Measurements from ENCODE around the gene TTC9B. TPM values are rescaled to one million over a fixed set of nuclear protein-coding genes. Genes with fewer than 3 reads are reported as not detected.

Gene TTC9B
- total and polyA plus RNA-seq, 2 of the 13 experiments (the other 11 are each of a cell fraction or from before 2014, with no cell fraction given) = not detected

DNA sequence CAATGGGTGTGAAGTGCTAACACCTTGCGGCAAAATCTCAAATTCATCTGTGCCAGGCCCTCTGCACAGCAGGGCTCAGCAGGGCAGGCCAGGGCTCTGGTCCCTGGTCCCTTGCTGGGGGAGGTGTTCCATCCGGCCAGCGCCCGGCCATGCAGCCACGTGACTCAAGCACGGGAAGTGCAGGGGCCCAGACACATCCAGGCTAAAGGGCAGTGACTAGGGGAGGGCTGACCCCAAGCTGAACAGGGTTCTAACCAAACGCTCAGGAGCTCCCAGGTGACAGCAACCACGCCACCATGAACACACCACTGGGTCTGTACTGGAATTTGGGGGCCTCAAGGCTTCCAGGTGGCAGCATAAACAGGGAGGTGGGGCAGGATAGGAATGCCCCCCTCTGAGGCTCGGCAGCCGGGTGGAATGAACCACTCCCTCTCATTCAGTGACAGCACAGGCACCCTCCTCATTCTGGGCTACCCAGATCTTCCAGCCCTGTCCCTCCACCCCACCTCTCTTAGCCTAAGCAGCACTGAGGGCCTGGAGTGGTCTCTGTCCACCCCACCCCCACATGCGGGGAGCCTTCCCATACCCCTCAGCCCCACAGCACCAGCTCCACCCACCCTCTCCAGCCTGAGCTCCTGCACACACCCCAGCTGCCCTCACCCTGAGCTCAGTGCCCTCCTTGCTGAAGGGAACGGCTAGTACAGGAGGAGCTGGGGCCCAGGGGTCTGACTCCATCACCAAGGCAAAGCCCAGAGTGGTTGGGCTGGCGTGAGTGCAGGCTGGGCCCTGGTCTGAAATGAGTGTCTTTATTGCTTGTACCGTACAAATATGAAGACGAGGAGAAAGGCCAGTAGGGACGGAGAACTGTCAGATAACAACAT, 13.6 kb upstream of the TTC9B start (continued):
- TF ChIP-seq, protein P1, sequence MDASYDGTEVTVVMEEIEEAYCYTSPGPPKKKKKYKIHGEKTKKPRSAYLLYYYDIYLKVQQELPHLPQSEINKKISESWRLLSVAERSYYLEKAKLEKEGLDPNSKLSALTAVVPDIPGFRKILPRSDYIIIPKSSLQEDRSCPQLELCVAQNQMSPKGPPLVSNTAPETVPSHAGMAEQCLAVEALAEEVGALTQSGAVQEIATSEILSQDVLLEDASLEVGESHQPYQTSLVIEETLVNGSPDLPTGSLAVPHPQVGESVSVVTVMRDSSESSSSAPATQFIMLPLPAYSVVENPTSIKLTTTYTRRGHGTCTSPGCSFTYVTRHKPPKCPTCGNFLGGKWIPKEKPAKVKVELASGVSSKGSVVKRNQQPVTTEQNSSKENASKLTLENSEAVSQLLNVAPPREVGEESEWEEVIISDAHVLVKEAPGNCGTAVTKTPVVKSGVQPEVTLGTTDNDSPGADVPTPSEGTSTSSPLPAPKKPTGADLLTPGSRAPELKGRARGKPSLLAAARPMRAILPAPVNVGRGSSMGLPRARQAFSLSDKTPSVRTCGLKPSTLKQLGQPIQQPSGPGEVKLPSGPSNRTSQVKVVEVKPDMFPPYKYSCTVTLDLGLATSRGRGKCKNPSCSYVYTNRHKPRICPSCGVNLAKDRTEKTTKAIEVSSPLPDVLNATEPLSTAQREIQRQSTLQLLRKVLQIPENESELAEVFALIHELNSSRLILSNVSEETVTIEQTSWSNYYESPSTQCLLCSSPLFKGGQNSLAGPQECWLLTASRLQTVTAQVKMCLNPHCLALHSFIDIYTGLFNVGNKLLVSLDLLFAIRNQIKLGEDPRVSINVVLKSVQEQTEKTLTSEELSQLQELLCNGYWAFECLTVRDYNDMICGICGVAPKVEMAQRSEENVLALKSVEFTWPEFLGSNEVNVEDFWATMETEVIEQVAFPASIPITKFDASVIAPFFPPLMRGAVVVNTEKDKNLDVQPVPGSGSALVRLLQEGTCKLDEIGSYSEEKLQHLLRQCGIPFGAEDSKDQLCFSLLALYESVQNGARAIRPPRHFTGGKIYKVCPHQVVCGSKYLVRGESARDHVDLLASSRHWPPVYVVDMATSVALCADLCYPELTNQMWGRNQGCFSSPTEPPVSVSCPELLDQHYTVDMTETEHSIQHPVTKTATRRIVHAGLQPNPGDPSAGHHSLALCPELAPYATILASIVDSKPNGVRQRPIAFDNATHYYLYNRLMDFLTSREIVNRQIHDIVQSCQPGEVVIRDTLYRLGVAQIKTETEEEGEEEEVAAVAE (CRISPR knock-in tag; IDR thresholded peaks at IDR 0.05; ENCODE audit: borderline replicate concordance) = peak; percentile 72; the same call in 1 of the 2 replicates
- TF ChIP-seq NFIB (CRISPR knock-in tag; IDR thresholded peaks at IDR 0.05; ENCODE audit: borderline replicate concordance) = no peak
- TF ChIP-seq TOPORS (CRISPR knock-in tag; IDR thresholded peaks at IDR 0.05) = no peak
- peak; percentile 68; the same call in 1 of the 2 replicates for TF ChIP-seq HINFP (CRISPR knock-in tag; IDR thresholded peaks at IDR 0.05; ENCODE audit: low read depth)
- no peak for TF ChIP-seq ZNF629 (CRISPR knock-in tag; conservative IDR thresholded peaks at IDR 0.05)
- TF ChIP-seq NR2F1 (CRISPR knock-in tag; IDR thresholded peaks at IDR 0.05) = peak; percentile 72 to 76; a peak in 2 of 4 replicates
- TF ChIP-seq, protein P2, sequence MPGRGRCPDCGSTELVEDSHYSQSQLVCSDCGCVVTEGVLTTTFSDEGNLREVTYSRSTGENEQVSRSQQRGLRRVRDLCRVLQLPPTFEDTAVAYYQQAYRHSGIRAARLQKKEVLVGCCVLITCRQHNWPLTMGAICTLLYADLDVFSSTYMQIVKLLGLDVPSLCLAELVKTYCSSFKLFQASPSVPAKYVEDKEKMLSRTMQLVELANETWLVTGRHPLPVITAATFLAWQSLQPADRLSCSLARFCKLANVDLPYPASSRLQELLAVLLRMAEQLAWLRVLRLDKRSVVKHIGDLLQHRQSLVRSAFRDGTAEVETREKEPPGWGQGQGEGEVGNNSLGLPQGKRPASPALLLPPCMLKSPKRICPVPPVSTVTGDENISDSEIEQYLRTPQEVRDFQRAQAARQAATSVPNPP (CRISPR knock-in tag; IDR thresholded peaks at IDR 0.05) = no peak
- peak; percentile 78 for TF ChIP-seq TFDP2 (CRISPR knock-in tag; IDR thresholded peaks at IDR 0.05)
- no peak; the same call in 1 of the 2 replicates for TF ChIP-seq ZNF878 (CRISPR knock-in tag; IDR thresholded peaks at IDR 0.05)
- TF ChIP-seq HNRNPLL (IDR thresholded peaks at IDR 0.05; ENCODE audit: low read depth, low read length, poor library complexity, severe bottlenecking) = peak; percentile 41
- no peak for TF ChIP-seq JARID2 (CRISPR knock-in tag; IDR thresholded peaks at IDR 0.05; ENCODE audit: insufficient replicate concordance)
- TF ChIP-seq SNAPC4 (CRISPR knock-in tag; IDR thresholded peaks at IDR 0.05) = no peak
- TF ChIP-seq NFIC (IDR thresholded peaks at IDR 0.05; ENCODE audit: low read length) = no peak
- TF ChIP-seq HOXA7 (CRISPR knock-in tag; IDR thresholded peaks at IDR 0.05) = no peak
